Superior temporal gyrus (tissue), 1 donor: Measurements from ENCODE around the gene TRAPPC2.

ENCODE experiments used
- DNase-seq: peaks from one replicate; pipeline ENCODE4 v3.0.0-alpha.2; 2016; ENCODE audit errors: extremely low spot score

The TRAPPC2 gene

GRCh38 chrX:13734278-13735172 is at the start of gene TRAPPC2, which contains the start of gene OFD1:
Gene TRAPPC2 (minus strand): TSS chrX:13734620. CDS start chrX:13719963, 14,657 bp downstream.
Gene OFD1 (plus strand): TSS chrX:13734748. CDS start chrX:13735072, 324 bp downstream.
- DNase-seq, result peak; percentile 91

GRCh38 chrX:13780868-13781427 is 46.5 kb upstream of the TRAPPC2 start:
- no peak for DNase-seq

- DNase-seq, result no peak
These were observed 44.5 kb upstream of the TRAPPC2 start for GRCh38 chrX:13778916-13779315.

- DNase-seq, result no peak
These were observed 42.0 kb upstream of the TRAPPC2 start for GRCh38 chrX:13776387-13776786.

- no peak for DNase-seq
These were observed 41.4 kb upstream of the TRAPPC2 start for GRCh38 chrX:13775837-13776236.

- DNase-seq, result no peak
These were observed 40.3 kb upstream of the TRAPPC2 start for GRCh38 chrX:13774696-13775095.

GRCh38 chrX:13770013-13770535 is 35.7 kb upstream of the TRAPPC2 start:
- peak; percentile 10 for DNase-seq

GRCh38 chrX:13768939-13769338 is 34.5 kb upstream of the TRAPPC2 start:
- DNase-seq, result peak; percentile 9

GRCh38 chrX:13764765-13765164 is 30.3 kb upstream of the TRAPPC2 start:
- DNase-seq, result peak; percentile 40

- DNase-seq, result peak; percentile 40
These were observed 29.9 kb upstream of the TRAPPC2 start for GRCh38 chrX:13764281-13764680.

GRCh38 chrX:13763489-13763888 is 29.1 kb upstream of the TRAPPC2 start:
- peak; percentile 69 for DNase-seq

GRCh38 chrX:13761606-13762414 is 27.4 kb upstream of the TRAPPC2 start:
- peak; percentile 8 for DNase-seq

- no peak for DNase-seq
These were observed 26.0 kb upstream of the TRAPPC2 start for GRCh38 chrX:13760426-13760825.

GRCh38 chrX:13759152-13759718 is 24.8 kb upstream of the TRAPPC2 start:
- no peak for DNase-seq

GRCh38 chrX:13756381-13756780 is 22.0 kb upstream of the TRAPPC2 start:
- no peak for DNase-seq

- no peak for DNase-seq
These were observed 20.8 kb upstream of the TRAPPC2 start for GRCh38 chrX:13755254-13755653.

GRCh38 chrX:13754765-13755164 is 20.3 kb upstream of the TRAPPC2 start:
- no peak for DNase-seq

- no peak for DNase-seq
These were observed 18.2 kb upstream of the TRAPPC2 start for GRCh38 chrX:13752646-13753045.

- no peak for DNase-seq
These were observed 17.7 kb upstream of the TRAPPC2 start for GRCh38 chrX:13752141-13752540.

- DNase-seq, result no peak
These were observed 16.4 kb upstream of the TRAPPC2 start for GRCh38 chrX:13750812-13751211.

- DNase-seq, result no peak
These were observed 15.8 kb upstream of the TRAPPC2 start for GRCh38 chrX:13750204-13750603.

- DNase-seq, result no peak
These were observed 14.1 kb upstream of the TRAPPC2 start for GRCh38 chrX:13748486-13748885.
